HepG2 (cell line): ENCODE measurements around the gene IQGAP2. TPM values are rescaled to one million over a fixed set of nuclear protein-coding genes. Genes with fewer than 3 reads are reported as not detected.

ENCODE experiments used
- ATAC-seq: fragments of 200-7000 bp; cut with Tn5 transposase; 3 replicates; pipeline ENCODE4 v1.9.1; 2020; ENCODE audit warnings: mild to moderate bottlenecking, moderate library complexity
- BruUV-seq: library from RNA; stranded (reverse); fragments of 400-500 nt; replicated peaks from 2 replicates; lab custom pipeline; 2021; lab: Mats Ljungman, UMichigan
- CTCF ChIA-PET: fragments of 300-600 bp; formaldehyde crosslinking; extraction: SDS; loops from one replicate; lab custom pipeline; 2021; ENCODE audit warnings: low total read pairs, inconsistent platforms, low intra/inter-chr PET ratio; lab: Yijun Ruan, JAX
- POLR2A ChIA-PET: fragments of 350-600 bp; sonication (Branson Sonifier 250); formaldehyde crosslinking; loops from one replicate; lab custom pipeline; 2020; ENCODE audit warnings: antibody characterized with exemption, inconsistent platforms; lab: Yijun Ruan, JAX
- DNase-seq: peaks from one replicate; pipeline ENCODE4 v3.0.0-alpha.2; 2015; ENCODE audit warnings: low spot score
- FAIRE-seq: peaks from 3 replicates; lab custom pipeline; 2011; peaks lifted over from hg19 to GRCh38; lab: Jason Lieb, UNC
- H2AFZ ChIP-seq: one replicate; pipeline ENCODE4 v1.6.1; 2011; ENCODE audit warnings: low read length, inconsistent platforms
- H3K27ac ChIP-seq: fragments of 300-600 bp; 3 replicates; pipeline ENCODE4 v1.8.0; 2011; ENCODE audit warnings: mixed run types, mild to moderate bottlenecking, mixed read lengths, low read length, inconsistent platforms; ENCODE audit not compliant: insufficient read depth; ENCODE audit errors: extremely low read length
- H3K27me3 ChIP-seq, 2 experiments: fragments of 200-600 bp in 1 of 2; 2 replicates in 1 of 2; 3 replicates in 1 of 2; pipeline versions ENCODE4 v1.6.0 to v1.8.0; 2011; ENCODE audit warnings: low read length in 2 of 2, mild to moderate bottlenecking in 2 of 2, moderate library complexity in 2 of 2, inconsistent platforms in 1 of 2; ENCODE audit not compliant: insufficient read depth in 2 of 2, control insufficient read depth in 1 of 2
- H3K36me3 ChIP-seq, 2 experiments: fragments of 200-600 bp in 1 of 2; replicated peaks in 1 of 2; 2 replicates in 1 of 2; 3 replicates in 1 of 2; pipeline versions ENCODE4 v1.5.1 to v1.8.0; 2011; ENCODE audit warnings: low read length in 2 of 2, inconsistent platforms in 1 of 2; ENCODE audit not compliant: insufficient read depth in 2 of 2, control insufficient read depth in 1 of 2
- H3K4me1 ChIP-seq: 2 replicates; pipeline ENCODE4 v1.5.1; 2012; ENCODE audit warnings: low read length, inconsistent platforms; ENCODE audit not compliant: insufficient read depth
- H3K4me2 ChIP-seq: 2 replicates; pipeline ENCODE4 v1.6.0; 2011; ENCODE audit warnings: low read depth, low read length, inconsistent platforms
- H3K4me3 ChIP-seq, 3 experiments: fragments of 200-600 bp in 1 of 3; sonication (generic), shearing (Covaris generic) in 1 of 3; replicated peaks in 1 of 3; 2 replicates each; pipeline ENCODE4 v1.5.1; 2011 to 2016; ENCODE audit warnings: low read length in 3 of 3, inconsistent platforms in 2 of 3, low read depth in 2 of 3, mild to moderate bottlenecking in 2 of 3, control low read depth in 1 of 3, mixed read lengths in 1 of 3; ENCODE audit not compliant: insufficient read depth in 1 of 3
- H3K79me2 ChIP-seq: one replicate; pipeline ENCODE4 v1.6.1; 2011; ENCODE audit warnings: low read length, inconsistent platforms; ENCODE audit not compliant: insufficient read depth
- H3K9ac ChIP-seq: 2 replicates; pipeline ENCODE4 v1.6.0; 2011; ENCODE audit warnings: mild to moderate bottlenecking, low read depth, low read length, inconsistent platforms; ENCODE audit not compliant: insufficient read depth
- H3K9me3 ChIP-seq: 2 replicates; pipeline ENCODE4 v1.5.1; 2012; ENCODE audit warnings: mild to moderate bottlenecking, low read length
- H4K20me1 ChIP-seq: 2 replicates; pipeline ENCODE4 v1.6.0; 2011; ENCODE audit warnings: inconsistent platforms, mild to moderate bottlenecking, low read length, moderate library complexity; ENCODE audit not compliant: insufficient read depth
- ERF ChIP-seq: IDR thresholded peaks from 2 replicates; pipeline ENCODE4 v1.6.1; 2018; ENCODE audit warnings: missing biosample characterization, missing genetic modification reagents
- GATA4 ChIP-seq: sonication (generic); IDR thresholded peaks from 2 replicates; pipeline ENCODE4 v1.6.1; 2016; ENCODE audit warnings: antibody characterized with exemption, low read depth, borderline replicate concordance
- IKZF4 ChIP-seq: sonication (generic); formaldehyde crosslinking; IDR thresholded peaks from 2 replicates; pipeline ENCODE4 v1.5.1; 2020; ENCODE audit warnings: borderline replicate concordance, mild to moderate bottlenecking, low read depth, missing genetic modification reagents; ENCODE audit errors: not compliant biosample characterization
- NCOA2 ChIP-seq: sonication (generic); formaldehyde crosslinking; IDR thresholded peaks from 2 replicates; pipeline ENCODE4 v1.8.0; 2022; ENCODE audit warnings: inconsistent platforms
- PRDM4 ChIP-seq: sonication (generic); formaldehyde crosslinking; IDR thresholded peaks from 2 replicates; pipeline ENCODE4 v1.9.0; 2021; ENCODE audit warnings: missing genetic modification reagents, borderline replicate concordance
- RBAK ChIP-seq: sonication (generic); formaldehyde crosslinking; IDR thresholded peaks from 2 replicates; pipeline ENCODE4 v1.5.1; 2020; ENCODE audit warnings: mild to moderate bottlenecking, missing genetic modification reagents
- REST ChIP-seq, 2 experiments: IDR thresholded peaks; 2 replicates each; pipeline ENCODE4 v1.6.1; 2011 to 2012; ENCODE audit warnings: low read length in 2 of 2, borderline replicate concordance in 1 of 2, low read depth in 1 of 2, mild to moderate bottlenecking in 1 of 2, moderate library complexity in 1 of 2
- SATB2 ChIP-seq: sonication (generic); formaldehyde crosslinking; IDR thresholded peaks from 2 replicates; pipeline ENCODE4 v1.5.0; 2020; ENCODE audit warnings: missing genetic modification reagents
- ZBED4 ChIP-seq: sonication (generic); formaldehyde crosslinking; IDR thresholded peaks from 2 replicates; pipeline ENCODE4 v1.4.0; 2020; ENCODE audit warnings: missing genetic modification reagents, borderline replicate concordance
- WGBS: methylation state at CpG from one replicate; pipeline ENCODE4 v1.1.6; 2017; ENCODE audit warnings: low lambda C conversion rate; 5-methylcytosine and 5-hydroxymethylcytosine counted together
- in situ Hi-C: cut with HindIII; loops from 2 replicates; pipeline ENCODE4 v1.10.0; 2017; ENCODE audit warnings: low pct_unique_long_range_greater_than_20kb; ENCODE audit not compliant: extremely low pct_ligation_motif_present
- intact Hi-C: fragments of 100-400 bp; cut with micrococcal nuclease; formaldehyde crosslinking; loops from one replicate; pipeline ENCODE4 v1.10.0; 2022; ENCODE audit not compliant: unreplicated experiment
- polyA plus RNA-seq, 8 experiments: library from polyadenylated mRNA; depleted of rRNA in 3 of 8; stranded (reverse) in 7 of 8; unstranded in 1 of 8; fragments of >200 nt; fragmentation: Illumina TruSeq in 4 of 8; extraction: Trizol in 4 of 8; gene quantifications; 2 replicates each; pipeline versions ENCODE4 v1.2.1 to v1.2.3, GENCODE V29; 2011 to 2016; ENCODE audit warnings: low read depth in 4 of 8, missing spikeins in 1 of 8, mixed read lengths in 1 of 8; ENCODE audit not compliant: insufficient read depth in 1 of 8
- total RNA-seq, 5 experiments: library from RNA; depleted of rRNA; stranded (reverse); fragments of >200 nt; fragmentation: Illumina TruSeq; extraction: Trizol; gene quantifications; 2 replicates each; pipeline ENCODE4 v1.2.3, GENCODE V29; 2016; ENCODE audit warnings: low read depth in 1 of 5

Gene IQGAP2
- total and polyA plus RNA-seq, 2 of the 13 experiments (the other 11 are each of a cell fraction or from before 2014, with no cell fraction given): 35.2 to 83.3 TPM

GRCh38 chr5:76634661-76635060 lies 231.6 kb downstream of the IQGAP2 start:
- Histone ChIP-seq H3K27ac (no peak overlapping the region), H3K4me2 (no peak overlapping the region), H3K9me3 (no peaks in the 10 kb centered on the region), H3K4me3 (no peak overlapping the region), H2AFZ (no peak overlapping the region), H3K36me3 (peaks cover 4 to 25% of the 10 kb centered on the region in 2 experiments; a peak in 4 of 5 replicates), H3K9ac (no peak overlapping the region), H3K79me2 (no peaks in the 10 kb centered on the region), H4K20me1 (no peaks in the 10 kb centered on the region), H3K4me1 (peaks cover 10% of the 10 kb centered on the region), H3K27me3 (no peaks in the 10 kb centered on the region)
- ATAC-seq (no peak), FAIRE-seq (no peak), DNase-seq (no peak)
- ChIA-PET CTCF (no interaction called here), POLR2A (no interaction called here)
- intact Hi-C loops (no loop called here), in situ Hi-C loops (no loop called here)
- 50% methylated on average over 4 of the region's 4 CpGs for WGBS
- BruUV-seq: no TSS peak
- TF ChIP-seq PRDM4 (CRISPR knock-in tag) (no peak), RBAK (no peak), ZBED4 (no peak), GATA4 (no peak), ERF (CRISPR knock-in tag) (no peak), REST (IDR thresholded peaks at IDR 0.05; ENCODE audit: borderline replicate concordance in 1 of 2, low read depth in 1 of 2, low read length in 2 of 2) (no peak), IKZF4 (CRISPR knock-in tag) (no peak), NCOA2 (CRISPR knock-in tag) (no peak), SATB2 (CRISPR knock-in tag) (no peak)
